A673 (cell line): Measurements from ENCODE around the gene VCAN.

Experiments used
- CTCF ChIP-seq: fragments of 300-800, 200-600 bp; sonication (generic); conservative IDR thresholded peaks from 2 replicates; pipeline ENCODE4 v1.5.1; 2017; ENCODE audit warnings: low read depth, mild to moderate bottlenecking, antibody characterized with exemption, low read length, moderate library complexity, mixed read lengths
- EZH2 ChIP-seq: fragments of 200-600 bp; sonication (generic); IDR thresholded peaks from 2 replicates; pipeline ENCODE4 v1.6.1; 2017; ENCODE audit warnings: borderline replicate concordance, low read depth, mild to moderate bottlenecking, mixed read lengths, antibody characterized with exemption, low read length; ENCODE audit not compliant: poor library complexity, severe bottlenecking

- TF ChIP-seq CTCF (no peak), EZH2 (no peak)
Measured at GRCh38 chr5:83492331-83492730, 20.8 kb downstream of the VCAN start.
